ENCODE results near the gene R3HCC1L.
"Not testable (repeated sequence)": the region's sequence is repeated elsewhere in the genome, so short reads cannot be mapped to it uniquely, and the experiment has no call there.

R3HCC1L gene

GRCh38 chr10:98149858-98150257 is 15.4 kb downstream of the R3HCC1L start:
- Histone ChIP-seq H3K9ac (ENCODE audit: low read length) (no peak overlapping the region), H3K9me2 (replicated peaks; ENCODE audit: insufficient read depth, low read length) (no peaks in the 10 kb centered on the region), H3K9me3 (ENCODE audit: insufficient read depth, low read length) (no peaks in the 10 kb centered on the region), H3K79me2 (ENCODE audit: insufficient read depth, low read length) (peaks cover 85% of the 10 kb centered on the region), H3K4me3 (ENCODE audit: insufficient read depth, low read length, poor library complexity, severe bottlenecking) (no peak overlapping the region), H4K20me1 (ENCODE audit: low read depth, low read length) (peaks cover 6% of the 10 kb centered on the region; the same call in 1 of the 2 replicates), H2AFZ (ENCODE audit: low read depth, low read length, severe bottlenecking) (no peak overlapping the region), H3K27ac (ENCODE audit: low read depth, low read length) (no peak overlapping the region), H3F3A (ENCODE audit: insufficient read depth) (no peaks in the 10 kb centered on the region), H3K27me3 (ENCODE audit: low read length) (no peaks in the 10 kb centered on the region), H3K4me2 (ENCODE audit: low read depth, low read length, poor library complexity, severe bottlenecking) (no peak overlapping the region), H3K36me3 (ENCODE audit: low read length) (peaks cover 51% of the 10 kb centered on the region)
- TF ChIP-seq CTCF (IDR thresholded peaks at IDR 0.05; ENCODE audit: insufficient read depth, low read length, poor library complexity, severe bottlenecking) = no peak
- TF ChIP-seq EZH2phosphoT487 (conservative IDR thresholded peaks at IDR 0.05; ENCODE audit: low read length) = no peak

GRCh38 chr10:98150544-98150943 is 16.1 kb downstream of the R3HCC1L start:
- peaks cover 6% of the 10 kb centered on the region; the same call in 1 of the 2 replicates for H4K20me1 ChIP-seq (ENCODE audit: low read depth, low read length)
- no peaks in the 10 kb centered on the region for H3F3A ChIP-seq (ENCODE audit: insufficient read depth)
- H3K4me3 ChIP-seq (ENCODE audit: insufficient read depth, low read length, poor library complexity, severe bottlenecking) = no peak overlapping the region
- H3K4me2 ChIP-seq (ENCODE audit: low read depth, low read length, poor library complexity, severe bottlenecking) = no peak overlapping the region
- no peak overlapping the region for H2AFZ ChIP-seq (ENCODE audit: low read depth, low read length, severe bottlenecking)
- H3K9me2 ChIP-seq (replicated peaks; ENCODE audit: insufficient read depth, low read length) = no peaks in the 10 kb centered on the region
- H3K79me2 ChIP-seq (ENCODE audit: insufficient read depth, low read length) = peaks cover 85% of the 10 kb centered on the region
- no peaks in the 10 kb centered on the region for H3K9me3 ChIP-seq (ENCODE audit: insufficient read depth, low read length)
- H3K36me3 ChIP-seq (ENCODE audit: low read length) = peaks cover 51% of the 10 kb centered on the region
- no peak overlapping the region for H3K9ac ChIP-seq (ENCODE audit: low read length)
- TF ChIP-seq EZH2phosphoT487 (conservative IDR thresholded peaks at IDR 0.05; ENCODE audit: low read length) = no peak
- TF ChIP-seq CTCF (IDR thresholded peaks at IDR 0.05; ENCODE audit: insufficient read depth, low read length, poor library complexity, severe bottlenecking) = no peak
- no peak overlapping the region for H3K27ac ChIP-seq (ENCODE audit: low read depth, low read length)
- no peaks in the 10 kb centered on the region for H3K27me3 ChIP-seq (ENCODE audit: low read length)

- not testable (repeated sequence) for H3K4me2 ChIP-seq (ENCODE audit: low read depth, low read length, poor library complexity, severe bottlenecking); H3F3A ChIP-seq (ENCODE audit: insufficient read depth); H3K4me3 ChIP-seq (ENCODE audit: insufficient read depth, low read length, poor library complexity, severe bottlenecking); H2AFZ ChIP-seq (ENCODE audit: low read depth, low read length, severe bottlenecking); H3K9ac ChIP-seq (ENCODE audit: low read length); H3K27ac ChIP-seq (ENCODE audit: low read depth, low read length); H3K9me3 ChIP-seq (ENCODE audit: insufficient read depth, low read length); H3K27me3 ChIP-seq (ENCODE audit: low read length); H4K20me1 ChIP-seq (ENCODE audit: low read depth, low read length); H3K9me2 ChIP-seq (replicated peaks; ENCODE audit: insufficient read depth, low read length)
- peaks cover 44% of the 10 kb centered on the region for H3K36me3 ChIP-seq (ENCODE audit: low read length)
- peaks cover 85% of the 10 kb centered on the region for H3K79me2 ChIP-seq (ENCODE audit: insufficient read depth, low read length)
These were observed 18.3 kb downstream of the R3HCC1L start for GRCh38 chr10:98152778-98153177.

- H3K9ac ChIP-seq (ENCODE audit: low read length); H2AFZ ChIP-seq (ENCODE audit: low read depth, low read length, severe bottlenecking); H3K9me2 ChIP-seq (replicated peaks; ENCODE audit: insufficient read depth, low read length); H3K4me3 ChIP-seq (ENCODE audit: insufficient read depth, low read length, poor library complexity, severe bottlenecking); H3F3A ChIP-seq (ENCODE audit: insufficient read depth); H3K9me3 ChIP-seq (ENCODE audit: insufficient read depth, low read length); H4K20me1 ChIP-seq (ENCODE audit: low read depth, low read length); H3K27me3 ChIP-seq (ENCODE audit: low read length); H3K27ac ChIP-seq (ENCODE audit: low read depth, low read length); H3K4me2 ChIP-seq (ENCODE audit: low read depth, low read length, poor library complexity, severe bottlenecking): not testable (repeated sequence)
- H3K36me3 ChIP-seq (ENCODE audit: low read length) = peaks cover 38% of the 10 kb centered on the region
- H3K79me2 ChIP-seq (ENCODE audit: insufficient read depth, low read length) = peaks cover 85% of the 10 kb centered on the region
These were observed 18.9 kb downstream of the R3HCC1L start for GRCh38 chr10:98153213-98153958.
